ENCODE data around the gene SRP72. TPM values are rescaled to one million over a fixed set of nuclear protein-coding genes. Genes with fewer than 3 reads are reported as not detected.
A peak's percentile ranks its signal among the peaks of the same experiment; 100 is the strongest.

SRP72 gene
- total and polyA plus RNA-seq, 2 of the 8 experiments (the other 6 are each of a cell fraction or from before 2014, with no cell fraction given) = 37.7 to 144 TPM

DNA sequence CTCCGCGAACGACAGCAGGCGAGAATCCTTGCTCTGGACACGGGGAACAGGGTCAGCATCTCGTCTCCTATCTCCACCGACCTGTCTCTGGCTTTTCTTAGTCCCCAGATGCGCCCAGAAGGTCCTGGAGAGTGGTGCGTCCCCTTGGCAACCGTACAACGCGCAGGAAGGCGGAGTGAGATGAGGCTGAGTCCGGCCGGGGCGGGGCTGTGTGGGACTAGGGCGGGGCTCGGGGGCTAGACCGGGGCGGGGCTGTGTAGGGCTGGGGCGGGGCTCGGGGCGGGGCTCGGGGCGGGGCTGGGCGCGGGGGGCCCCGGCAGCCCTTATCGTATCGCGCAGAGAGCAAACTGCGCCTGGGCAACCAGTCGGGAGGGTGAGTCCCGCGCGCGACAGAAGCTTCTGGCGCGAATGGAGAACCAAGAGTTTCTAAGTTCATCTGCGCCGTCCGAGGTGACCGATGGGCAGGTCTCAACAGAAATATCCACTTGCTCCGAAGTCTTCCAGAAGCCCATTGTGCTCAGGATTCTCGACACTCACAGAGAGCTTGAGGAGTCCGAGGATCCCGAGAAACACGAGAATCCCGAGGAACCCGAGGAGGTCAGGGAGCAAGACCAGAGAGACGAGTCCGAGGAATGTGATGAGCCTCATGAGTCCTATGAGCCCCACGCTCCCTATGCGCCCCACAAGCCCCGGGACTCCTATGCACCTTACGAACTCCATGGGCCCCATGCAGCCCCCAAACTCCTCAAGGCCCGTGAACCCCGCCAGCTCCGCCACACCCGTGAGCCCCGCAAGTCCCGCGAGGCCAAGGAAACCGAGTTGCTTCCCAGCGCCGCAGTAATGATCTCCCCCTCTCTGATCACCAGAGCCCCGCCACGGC, 63.1 kb downstream of the SRP72 start (continued):
- TF ChIP-seq CHD7 (IDR thresholded peaks at IDR 0.05; ENCODE audit: insufficient replicate concordance, low read length) (no peak), RFX5 (IDR thresholded peaks at IDR 0.05; ENCODE audit: borderline replicate concordance, low read depth, low read length) (no peak), SUZ12 (IDR thresholded peaks at IDR 0.05; ENCODE audit: low read length) (no peak), GABPA (IDR thresholded peaks at IDR 0.05; ENCODE audit: borderline replicate concordance, insufficient read depth, low read length) (no peak), SIRT6 (IDR thresholded peaks at IDR 0.05; ENCODE audit: low read length) (no peak), JUN (IDR thresholded peaks at IDR 0.05; ENCODE audit: low read depth, low read length) (no peak), POLR2AphosphoS5 (IDR thresholded peaks at IDR 0.05; ENCODE audit: low read depth, low read length) (0 out of 2 replicates have a peak, but pooled peaks have one; percentile 42), BCL11A (IDR thresholded peaks at IDR 0.05; ENCODE audit: low read depth in 2 of 2, low read length in 2 of 2) (no peak), EZH2 (IDR thresholded peaks at IDR 0.05; ENCODE audit: low read depth, low read length, severe bottlenecking) (peak; percentile 44), NANOG (IDR thresholded peaks at IDR 0.05; ENCODE audit: insufficient read depth, low read depth, low read length, poor library complexity, severe bottlenecking) (no peak)
